ENCODE data around the gene RMND5A.

RMND5A gene

GRCh38 chr2:86815611-86816010 is 95.5 kb downstream of the RMND5A start:
- ChIA-PET POLR2A (no interaction called here), CTCF (interaction anchor here (2.9 kb wide), 1 partner anchor 51 kb away, joined by 8 read pairs; no protein-coding TSS in a partner anchor)
- TF ChIP-seq, protein P1, sequence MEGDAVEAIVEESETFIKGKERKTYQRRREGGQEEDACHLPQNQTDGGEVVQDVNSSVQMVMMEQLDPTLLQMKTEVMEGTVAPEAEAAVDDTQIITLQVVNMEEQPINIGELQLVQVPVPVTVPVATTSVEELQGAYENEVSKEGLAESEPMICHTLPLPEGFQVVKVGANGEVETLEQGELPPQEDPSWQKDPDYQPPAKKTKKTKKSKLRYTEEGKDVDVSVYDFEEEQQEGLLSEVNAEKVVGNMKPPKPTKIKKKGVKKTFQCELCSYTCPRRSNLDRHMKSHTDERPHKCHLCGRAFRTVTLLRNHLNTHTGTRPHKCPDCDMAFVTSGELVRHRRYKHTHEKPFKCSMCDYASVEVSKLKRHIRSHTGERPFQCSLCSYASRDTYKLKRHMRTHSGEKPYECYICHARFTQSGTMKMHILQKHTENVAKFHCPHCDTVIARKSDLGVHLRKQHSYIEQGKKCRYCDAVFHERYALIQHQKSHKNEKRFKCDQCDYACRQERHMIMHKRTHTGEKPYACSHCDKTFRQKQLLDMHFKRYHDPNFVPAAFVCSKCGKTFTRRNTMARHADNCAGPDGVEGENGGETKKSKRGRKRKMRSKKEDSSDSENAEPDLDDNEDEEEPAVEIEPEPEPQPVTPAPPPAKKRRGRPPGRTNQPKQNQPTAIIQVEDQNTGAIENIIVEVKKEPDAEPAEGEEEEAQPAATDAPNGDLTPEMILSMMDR (IDR thresholded peaks at IDR 0.05; ENCODE audit: insufficient read depth, low read length, missing control alignments): no peak
- DNase-seq (ENCODE audit: low read depth, low spot score): no peak
- no peak overlapping the region for H3K4me3 ChIP-seq (ENCODE audit: low read depth, low read length)

DNA sequence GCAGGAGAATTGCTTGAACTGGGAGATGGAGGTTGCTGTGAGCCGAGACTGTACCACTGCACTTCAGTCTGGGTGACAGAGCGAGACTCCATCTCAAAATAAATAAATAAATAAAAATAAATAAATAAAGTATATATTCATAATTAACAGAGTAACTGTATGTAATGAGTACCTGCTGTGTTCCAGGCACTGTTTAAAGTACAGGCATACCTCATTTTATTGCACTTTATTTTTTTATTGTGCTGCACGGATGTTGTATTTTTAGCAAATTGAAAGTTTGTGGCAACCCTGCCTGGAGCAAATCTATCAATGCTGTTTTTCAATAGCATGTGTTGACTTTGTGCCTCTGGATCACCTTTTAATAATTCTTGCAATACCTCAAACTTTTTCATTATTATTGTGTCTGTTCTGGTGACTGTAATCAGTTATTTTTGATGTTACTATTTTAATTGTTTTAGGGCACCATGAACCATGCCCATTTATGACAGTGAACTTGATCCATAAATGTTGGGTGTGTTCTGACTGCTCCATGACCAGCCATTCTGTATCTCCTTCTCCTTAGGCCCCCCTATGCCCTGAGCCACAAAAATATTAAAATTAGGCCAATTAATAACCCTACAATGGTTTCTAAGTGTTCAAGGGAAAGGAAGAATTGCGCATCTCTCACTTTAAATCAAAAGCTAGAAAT is 98.2 kb downstream of the RMND5A start:
- TF ChIP-seq, protein P1 (IDR thresholded peaks at IDR 0.05; ENCODE audit: insufficient read depth, low read length, missing control alignments): no peak
- POLR2A ChIA-PET: no interaction called here

DNA sequence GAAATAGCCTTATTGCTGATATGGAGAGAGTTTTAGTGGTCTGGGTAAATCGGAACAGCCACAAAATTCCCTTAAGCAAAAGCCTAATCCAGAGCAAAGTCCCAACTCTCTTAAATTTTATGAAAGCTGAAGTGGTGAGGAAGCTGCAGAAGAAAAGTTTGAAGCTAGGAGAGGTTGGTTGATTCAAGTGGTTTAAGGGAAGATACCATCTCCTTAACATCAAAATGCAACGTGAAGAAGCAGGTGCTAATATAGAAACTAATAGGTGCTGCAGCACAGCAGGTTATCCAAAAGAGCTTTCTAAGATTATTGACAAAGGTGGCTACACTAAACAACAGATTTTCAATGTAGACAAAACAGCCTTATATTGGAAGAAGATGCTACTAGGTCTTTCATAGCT is 98.9 kb downstream of the RMND5A start:
- no peak for DNase-seq (ENCODE audit: low read depth, low spot score)
- POLR2A ChIA-PET: no interaction called here
- CTCF ChIA-PET: interaction anchor here (0.9 kb wide), 1 partner anchor 11 kb away, joined by 4 read pairs; no protein-coding TSS in a partner anchor
- TF ChIP-seq, protein P1 (IDR thresholded peaks at IDR 0.05; ENCODE audit: insufficient read depth, low read length, missing control alignments): no peak
- H3K4me3 ChIP-seq (ENCODE audit: low read depth, low read length): no peak overlapping the region

More for the DNA sequence above, 98.2 kb downstream of the RMND5A start:
- no peak overlapping the region for H3K4me3 ChIP-seq (ENCODE audit: low read depth, low read length)
- DNase-seq (ENCODE audit: low read depth, low spot score): no peak
- CTCF ChIA-PET: interaction anchor here (0.6 kb wide), 1 partner anchor 10 kb away, joined by 5 read pairs; no protein-coding TSS in a partner anchor

DNA sequence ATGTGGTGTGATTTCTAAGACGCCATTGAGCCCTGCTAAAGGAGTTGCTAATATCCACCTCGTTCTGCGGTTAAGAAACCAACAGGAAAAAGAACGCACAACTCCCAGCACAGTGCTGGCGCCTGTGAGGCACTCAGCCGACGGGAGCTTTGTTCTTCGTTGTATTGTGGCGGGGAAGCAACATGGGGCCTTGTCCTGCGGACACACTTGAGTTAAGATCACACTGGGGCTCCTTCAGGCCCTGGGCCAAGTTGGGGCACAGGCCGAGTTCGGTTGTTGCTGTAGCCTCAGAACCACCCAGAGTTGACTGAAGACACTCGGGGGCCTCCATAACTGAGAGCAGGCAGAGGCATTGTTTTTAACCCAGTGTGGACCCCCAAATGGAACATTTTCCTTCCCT is 101.2 kb downstream of the RMND5A start:
- TF ChIP-seq, protein P1 (IDR thresholded peaks at IDR 0.05; ENCODE audit: insufficient read depth, low read length, missing control alignments): no peak
- DNase-seq (ENCODE audit: low read depth, low spot score): no peak
- ChIA-PET CTCF (interaction anchor here (1.3 kb wide), 1 partner anchor 13 kb away, joined by 5 read pairs; no protein-coding TSS in a partner anchor), POLR2A (no interaction called here)
- H3K4me3 ChIP-seq (ENCODE audit: low read depth, low read length): no peak overlapping the region

DNA sequence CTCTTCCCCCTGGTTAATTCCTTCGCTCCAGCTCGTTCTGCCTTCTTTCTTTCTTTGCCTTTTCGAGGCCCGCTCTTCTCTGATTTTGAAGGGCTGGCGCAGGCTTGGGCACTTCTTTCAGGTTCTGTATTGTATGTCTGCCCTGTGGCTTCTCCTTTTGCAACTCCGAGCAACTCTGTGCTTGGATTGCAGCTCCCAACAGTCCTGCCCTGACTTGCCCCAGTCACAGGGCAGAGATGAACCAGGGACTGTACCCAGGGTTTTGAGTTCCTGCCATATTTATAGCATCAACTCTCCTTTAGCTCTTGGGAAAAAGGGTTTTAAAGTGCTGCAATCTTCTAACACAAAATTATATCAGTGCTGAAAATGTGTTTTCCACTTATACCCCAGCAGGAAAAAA is 101.8 kb downstream of the RMND5A start:
- ChIA-PET POLR2A (no interaction called here), CTCF (interaction anchor here (1.0 kb wide), 1 partner anchor 14 kb away, joined by 3 read pairs; no protein-coding TSS in a partner anchor)
- no peak for DNase-seq (ENCODE audit: low read depth, low spot score)
- no peak overlapping the region for H3K4me3 ChIP-seq (ENCODE audit: low read depth, low read length)
- TF ChIP-seq, protein P1 (IDR thresholded peaks at IDR 0.05; ENCODE audit: insufficient read depth, low read length, missing control alignments): no peak

DNA sequence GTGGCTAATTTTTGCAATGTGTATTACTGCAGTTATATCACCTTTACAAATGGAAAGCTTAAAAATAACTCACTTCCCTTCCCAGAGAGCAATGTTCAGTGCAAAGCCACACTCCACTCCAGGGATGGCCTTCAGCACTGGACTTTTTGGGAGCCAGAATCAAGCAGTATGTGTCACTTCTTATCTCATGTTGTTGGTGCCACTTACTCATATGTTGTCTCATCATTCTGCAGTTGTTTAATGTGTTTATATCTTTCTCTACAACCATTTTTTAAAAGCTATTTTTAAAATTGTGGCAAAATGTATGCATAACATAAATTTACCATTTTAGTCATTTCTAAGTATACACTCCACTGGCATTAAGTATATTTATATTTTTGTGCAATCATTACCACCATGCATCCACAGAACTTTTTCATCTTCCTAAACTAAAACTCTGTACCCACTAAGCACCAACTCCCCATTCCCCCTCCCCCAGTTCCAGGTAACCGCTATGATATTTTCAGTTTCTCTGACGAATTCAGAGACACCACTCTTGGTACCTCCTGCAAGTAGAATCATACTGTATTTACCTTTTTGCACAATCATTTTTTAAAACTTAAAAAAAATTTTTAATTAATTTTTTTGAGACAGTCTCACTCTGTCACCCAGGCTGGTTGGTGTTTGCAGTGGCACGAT is 102.7 kb downstream of the RMND5A start:
- CTCF ChIA-PET: interaction anchor here (1.0 kb wide), 1 partner anchor 15 kb away, joined by 3 read pairs; no protein-coding TSS in a partner anchor
- POLR2A ChIA-PET: no interaction called here
- TF ChIP-seq, protein P1 (IDR thresholded peaks at IDR 0.05; ENCODE audit: insufficient read depth, low read length, missing control alignments): no peak
- no peak overlapping the region for H3K4me3 ChIP-seq (ENCODE audit: low read depth, low read length)
- DNase-seq (ENCODE audit: low read depth, low spot score): no peak
